HT-29 (cell line): Measurements from ENCODE around the gene MED16. TPM values are rescaled to one million over a fixed set of nuclear protein-coding genes. Genes with fewer than 3 reads are reported as not detected.

Experiments used
- DNase-seq: peaks from one replicate; pipeline ENCODE4 v3.0.0-alpha.2; 2015; ENCODE audit warnings: low spot score
- total RNA-seq: library from RNA; depleted of rRNA; stranded (reverse); fragments of >200 nt; shearing (Covaris generic); gene quantifications from 2 replicates; pipeline ENCODE4 v1.2.3, GENCODE V29; 2014

The MED16 gene
- total RNA-seq, 1 experiment from 2014 or later = 31.8 TPM

DNA sequence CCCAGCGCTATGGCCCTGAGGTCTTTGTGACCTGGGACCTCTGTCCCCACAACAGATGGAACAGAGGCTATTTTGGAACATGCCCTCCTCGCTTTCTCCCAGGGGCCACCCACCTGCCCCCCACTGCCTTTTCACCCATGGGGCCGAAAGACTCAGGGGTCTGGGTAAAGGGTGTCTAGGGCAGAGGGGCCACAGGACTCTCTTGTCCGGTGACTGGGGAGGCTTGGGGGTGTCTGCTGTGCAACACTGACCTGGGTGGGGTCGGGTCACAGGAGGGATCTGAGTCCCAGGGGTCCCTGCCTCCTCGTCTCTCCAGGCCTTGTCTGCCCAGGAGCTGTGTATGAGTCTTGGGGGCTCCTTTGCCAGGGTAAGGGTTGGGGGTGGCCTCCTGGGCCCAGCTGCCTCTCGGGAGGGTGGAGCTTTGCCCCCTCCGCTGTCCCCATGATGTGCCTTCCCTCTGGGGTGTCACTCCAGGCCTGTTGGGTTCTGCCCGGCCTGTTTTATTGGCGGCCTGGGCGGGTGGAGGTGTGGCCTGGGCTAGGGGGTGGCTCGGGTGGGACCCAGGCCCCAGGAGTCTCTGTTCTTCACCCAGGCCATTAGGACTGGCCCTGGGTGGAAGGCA is 34.9 kb upstream of the MED16 start:
- DNase-seq = no peak

DNA sequence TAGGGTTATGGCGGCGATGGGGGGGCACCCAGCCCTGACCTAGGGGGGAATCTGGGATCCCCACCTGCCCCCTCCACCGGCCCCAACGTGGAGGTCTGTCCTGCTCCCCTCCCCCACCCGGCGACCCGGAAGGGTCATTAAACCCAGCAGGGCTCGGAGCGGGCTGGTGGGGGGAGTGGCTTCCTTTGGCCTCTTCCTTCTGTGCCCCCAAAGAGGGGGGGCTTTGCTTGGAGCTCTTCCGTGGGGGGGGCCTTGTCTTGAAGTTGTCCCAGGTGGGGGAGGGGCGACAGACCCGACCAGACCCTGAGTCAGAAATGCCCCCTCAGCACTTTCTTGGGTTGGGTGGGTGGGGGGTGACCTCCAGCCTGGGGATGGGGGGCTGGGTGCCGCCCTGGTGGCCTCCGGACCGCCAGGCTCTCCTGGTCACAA is 34.4 kb upstream of the MED16 start:
- no peak for DNase-seq

GRCh38 chr19:926589-927350 is 33.8 kb upstream of the MED16 start:
- DNase-seq = no peak

GRCh38 chr19:926323-926588 is 33.3 kb upstream of the MED16 start:
- DNase-seq = no peak

DNA sequence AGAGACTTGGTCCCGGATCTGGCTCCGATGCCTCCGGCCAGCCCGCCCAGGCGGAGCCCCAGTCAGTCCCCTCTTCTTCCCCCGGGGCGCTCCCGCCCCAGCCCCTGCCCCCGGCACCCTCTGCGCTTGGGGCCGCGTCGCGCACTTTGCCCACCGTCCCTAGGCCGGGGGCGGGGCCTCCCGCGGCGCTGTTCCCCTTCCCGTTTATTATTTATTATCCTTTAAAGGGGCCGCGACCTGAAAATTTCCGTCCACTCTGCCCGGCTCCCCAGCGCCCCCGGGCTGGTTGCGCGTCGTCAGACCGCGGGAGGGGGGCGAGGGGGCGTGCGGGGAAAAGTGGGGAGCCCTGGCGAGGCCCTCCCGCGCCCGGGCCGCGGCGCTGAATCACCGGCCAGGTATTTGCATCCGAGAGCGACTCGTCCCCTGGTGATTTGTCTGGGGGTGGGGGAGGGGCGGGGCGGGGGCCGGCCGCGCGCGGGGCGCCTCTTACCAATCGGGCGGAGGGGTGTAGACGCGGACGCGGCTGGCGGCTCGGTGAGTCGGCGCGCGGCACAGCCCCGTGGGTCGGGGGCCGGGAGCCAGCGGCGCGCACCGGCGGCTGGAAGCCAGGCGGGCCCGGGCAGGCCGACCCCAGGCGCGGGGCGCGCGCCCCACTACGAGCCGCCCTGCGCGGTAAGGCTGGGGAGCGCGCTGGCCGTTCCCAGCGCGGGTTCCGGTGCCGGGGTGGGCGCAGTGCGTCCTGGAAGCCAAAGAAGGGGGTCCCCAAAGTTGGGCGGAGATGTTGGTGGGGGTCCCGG is 32.7 kb upstream of the MED16 start, which contains the start of gene ARID3A:
TSS of gene ARID3A (plus strand) at position 510 of the 797 bp plus-strand sequence. CDS start 3,494 bp downstream, outside the sequence.
- peak; percentile 72 for DNase-seq

- no peak for DNase-seq
Observed at GRCh38 chr19:925087-925525, 32.1 kb upstream of the MED16 start.

GRCh38 chr19:924553-925086 is 31.6 kb upstream of the MED16 start:
- no peak for DNase-seq

DNA sequence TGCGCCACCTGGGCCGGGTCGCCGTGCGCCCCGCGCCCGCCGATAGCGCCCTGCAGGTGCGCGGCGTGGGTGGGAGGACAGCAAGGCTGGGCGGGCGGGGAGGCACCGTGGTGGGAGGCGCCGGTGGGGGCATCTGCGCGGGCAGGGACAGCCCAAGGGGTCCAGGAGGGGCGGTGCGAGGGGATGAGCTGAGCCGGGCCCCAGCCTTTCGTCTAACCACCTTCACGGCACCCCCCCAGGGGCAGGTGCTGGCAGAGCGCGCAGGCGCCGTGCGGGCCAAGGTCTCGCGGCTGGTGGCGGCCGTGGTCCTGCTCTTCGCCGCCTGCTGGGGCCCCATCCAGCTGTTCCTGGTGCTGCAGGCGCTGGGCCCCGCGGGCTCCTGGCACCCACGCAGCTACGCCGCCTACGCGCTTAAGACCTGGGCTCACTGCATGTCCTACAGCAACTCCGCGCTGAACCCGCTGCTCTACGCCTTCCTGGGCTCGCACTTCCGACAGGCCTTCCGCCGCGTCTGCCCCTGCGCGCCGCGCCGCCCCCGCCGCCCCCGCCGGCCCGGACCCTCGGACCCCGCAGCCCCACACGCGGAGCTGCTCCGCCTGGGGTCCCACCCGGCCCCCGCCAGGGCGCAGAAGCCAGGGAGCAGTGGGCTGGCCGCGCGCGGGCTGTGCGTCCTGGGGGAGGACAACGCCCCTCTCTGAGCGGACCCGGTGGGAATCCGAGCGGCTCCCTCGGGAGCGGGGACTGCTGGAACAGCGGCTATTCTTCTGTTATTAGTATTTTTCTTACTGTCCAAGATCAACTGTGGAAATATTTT is 27.3 kb upstream of the MED16 start:
- no peak for DNase-seq

DNA sequence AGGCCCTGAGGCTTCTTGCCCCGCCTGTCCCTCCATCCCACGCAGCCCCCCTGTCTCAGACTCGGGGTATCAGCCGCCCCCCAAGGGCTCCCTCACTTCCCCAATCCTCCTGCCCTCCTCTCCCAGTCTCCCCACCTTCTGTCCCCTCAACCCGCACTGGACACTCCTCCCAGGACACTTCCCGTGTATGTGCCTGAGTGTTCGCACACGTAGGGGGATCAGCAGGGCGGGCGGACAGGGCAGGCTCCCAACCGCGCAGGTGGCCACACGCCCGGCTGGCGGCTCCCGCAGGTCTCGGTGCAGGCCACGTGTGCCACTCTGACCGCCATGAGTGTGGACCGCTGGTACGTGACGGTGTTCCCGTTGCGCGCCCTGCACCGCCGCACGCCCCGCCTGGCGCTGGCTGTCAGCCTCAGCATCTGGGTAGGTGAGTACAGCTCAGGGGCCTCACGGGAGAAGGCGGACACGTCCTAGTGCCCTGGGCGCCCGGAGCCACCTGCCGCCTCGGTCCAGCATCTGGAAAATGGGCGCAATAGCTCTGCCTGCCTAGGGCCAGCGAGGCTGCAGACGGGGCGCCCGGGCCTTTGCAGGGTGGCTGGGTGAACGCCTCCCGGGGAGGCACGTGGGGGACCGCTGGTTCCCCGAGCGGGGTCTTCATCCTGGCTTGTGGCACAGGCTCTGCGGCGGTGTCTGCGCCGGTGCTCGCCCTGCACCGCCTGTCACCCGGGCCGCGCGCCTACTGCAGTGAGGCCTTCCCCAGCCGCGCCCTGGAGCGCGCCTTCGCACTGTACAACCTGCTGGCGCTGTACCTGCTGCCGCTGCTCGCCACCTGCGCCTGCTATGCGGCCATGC is 26.4 kb upstream of the MED16 start:
- peak; percentile 41 for DNase-seq

DNA sequence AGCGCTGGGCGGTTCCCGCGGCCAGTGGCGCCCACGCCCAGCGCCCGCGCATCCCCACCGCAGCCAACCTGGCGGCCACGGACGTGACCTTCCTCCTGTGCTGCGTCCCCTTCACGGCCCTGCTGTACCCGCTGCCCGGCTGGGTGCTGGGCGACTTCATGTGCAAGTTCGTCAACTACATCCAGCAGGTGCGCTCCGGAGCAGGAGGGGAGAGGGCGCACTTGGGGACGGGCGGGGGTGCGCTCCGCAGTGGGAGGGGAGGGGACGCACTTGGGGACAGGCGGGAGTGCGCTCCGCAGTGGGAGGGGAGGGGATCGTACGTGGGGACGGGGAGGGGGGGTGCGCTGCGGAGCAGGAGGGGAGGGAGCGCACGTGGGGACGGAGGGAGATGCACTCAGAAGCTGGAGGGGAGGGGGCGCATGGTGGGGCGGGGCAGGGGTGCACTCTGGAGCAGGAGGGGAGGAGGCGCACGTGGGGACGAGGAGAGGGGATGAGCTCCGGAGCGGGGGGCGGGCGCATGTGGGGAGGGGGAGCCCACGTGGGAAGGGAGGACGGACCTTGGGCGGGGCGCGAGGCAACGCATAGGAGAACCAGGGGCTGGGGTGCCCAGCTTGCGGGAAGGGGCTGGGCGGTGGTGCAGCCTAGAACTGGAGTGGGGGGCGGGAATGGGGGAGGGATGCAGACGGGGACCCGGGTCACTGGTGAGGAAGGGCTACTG is 25.7 kb upstream of the MED16 start:
- DNase-seq = no peak

GRCh38 chr19:918152-918437 is 25.1 kb upstream of the MED16 start:
- DNase-seq = no peak

DNA sequence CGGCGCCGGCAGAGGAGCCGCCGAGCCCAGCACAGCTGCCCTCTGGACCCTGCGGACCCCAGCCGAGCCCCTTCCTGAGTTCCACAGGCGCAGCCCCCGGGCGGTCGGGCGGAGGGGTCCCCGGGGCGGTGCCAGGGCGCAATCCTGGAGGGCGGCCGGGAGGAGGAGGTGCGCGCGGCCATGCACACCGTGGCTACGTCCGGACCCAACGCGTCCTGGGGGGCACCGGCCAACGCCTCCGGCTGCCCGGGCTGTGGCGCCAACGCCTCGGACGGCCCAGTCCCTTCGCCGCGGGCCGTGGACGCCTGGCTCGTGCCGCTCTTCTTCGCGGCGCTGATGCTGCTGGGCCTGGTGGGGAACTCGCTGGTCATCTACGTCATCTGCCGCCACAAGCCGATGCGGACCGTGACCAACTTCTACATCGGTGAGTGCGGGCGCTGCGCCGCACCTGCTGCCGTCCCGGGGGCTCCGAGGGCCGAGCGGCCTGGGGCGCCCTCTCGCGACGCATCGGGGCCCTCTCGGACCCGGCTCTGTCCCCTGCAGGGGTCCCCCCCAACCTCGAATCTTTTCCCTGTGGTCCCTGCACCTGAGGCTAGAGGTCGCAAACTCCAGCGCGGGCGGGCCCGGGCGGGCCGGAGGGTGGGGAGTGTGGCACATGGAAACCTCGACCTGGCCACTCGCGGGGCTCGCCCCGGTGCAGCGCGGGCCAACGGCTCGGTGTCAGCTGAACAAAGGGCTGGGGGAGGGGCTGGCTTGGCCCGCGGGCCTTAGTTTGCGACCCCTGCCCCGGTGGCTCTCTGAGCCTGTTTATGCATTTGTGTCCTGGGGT is 24.6 kb upstream of the MED16 start, which contains the start of gene KISS1R:
TSS of gene KISS1R (plus strand) at position 11 of the 829 bp plus-strand sequence. CDS start at position 181, 170 bp downstream.
- no peak for DNase-seq

DNA sequence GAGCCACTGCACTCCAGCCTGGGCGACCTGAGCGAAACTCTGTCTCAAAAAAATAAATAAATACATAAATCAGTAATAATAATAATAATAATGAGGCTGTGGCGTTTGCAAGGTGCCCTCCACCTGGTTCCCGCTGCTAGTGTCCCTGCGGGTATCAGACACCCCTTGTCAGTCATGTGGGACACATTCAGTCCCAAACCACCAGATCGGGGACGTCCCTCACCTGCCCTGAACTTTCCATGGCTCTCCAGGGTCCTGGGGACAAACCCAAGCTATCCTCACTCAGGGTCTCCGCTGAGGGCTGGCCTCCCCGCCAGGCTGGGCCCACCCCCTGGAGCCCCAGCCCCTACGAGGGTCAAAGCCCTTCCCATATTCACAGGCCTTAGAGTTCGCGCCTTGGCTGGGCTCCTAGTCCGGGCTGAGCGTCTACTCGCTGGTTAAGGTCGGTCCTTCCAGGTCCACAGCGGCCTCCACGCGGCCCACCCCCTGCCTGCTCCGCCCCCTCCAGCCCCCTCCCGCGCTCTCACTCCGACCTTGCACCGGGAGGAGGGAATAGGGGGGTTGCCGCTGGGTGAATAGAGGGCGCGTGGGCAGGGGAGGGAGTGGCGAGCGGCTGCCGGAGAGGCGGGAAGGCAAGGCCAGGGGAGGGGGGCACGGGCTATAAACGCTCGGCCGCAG is 23.8 kb upstream of the MED16 start:
- DNase-seq = no peak

DNA sequence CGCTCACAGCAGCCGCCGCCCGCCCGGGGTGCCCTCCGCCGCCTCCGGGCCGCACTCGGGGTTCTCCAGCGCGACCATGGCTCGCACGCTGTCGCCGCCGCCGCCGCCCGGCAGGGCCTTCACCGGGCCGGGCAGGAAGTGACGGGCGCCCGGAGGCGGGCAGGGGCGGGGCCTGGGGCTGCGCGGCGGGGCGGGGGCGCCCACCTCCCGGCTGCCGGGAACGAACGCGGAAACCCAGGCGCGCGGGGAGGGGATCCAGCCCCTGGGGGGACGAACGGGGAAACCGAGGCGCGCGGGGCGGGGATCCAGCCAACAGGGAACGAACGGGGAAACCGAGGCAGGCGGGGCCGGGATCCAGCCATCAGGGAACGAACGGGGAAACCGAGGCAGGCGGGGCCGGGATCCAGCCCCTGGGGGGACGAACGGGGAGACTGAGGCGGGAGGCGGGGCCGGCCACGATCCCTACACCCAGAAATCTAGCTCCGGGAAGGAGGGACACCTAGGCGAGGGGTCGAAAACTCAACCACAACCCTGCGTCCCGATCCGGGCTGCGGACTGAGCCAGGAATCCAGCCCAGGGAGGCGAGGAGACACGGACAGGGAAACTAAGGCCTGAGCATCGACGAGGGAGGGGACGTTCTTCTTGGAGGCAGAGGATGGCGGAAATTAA is 20.2 kb upstream of the MED16 start, which contains the start of gene R3HDM4:
TSS of gene R3HDM4 (minus strand) at position 140 of the 669 bp plus-strand sequence. CDS start at position 78, 62 bp downstream.
- no peak for DNase-seq

DNA sequence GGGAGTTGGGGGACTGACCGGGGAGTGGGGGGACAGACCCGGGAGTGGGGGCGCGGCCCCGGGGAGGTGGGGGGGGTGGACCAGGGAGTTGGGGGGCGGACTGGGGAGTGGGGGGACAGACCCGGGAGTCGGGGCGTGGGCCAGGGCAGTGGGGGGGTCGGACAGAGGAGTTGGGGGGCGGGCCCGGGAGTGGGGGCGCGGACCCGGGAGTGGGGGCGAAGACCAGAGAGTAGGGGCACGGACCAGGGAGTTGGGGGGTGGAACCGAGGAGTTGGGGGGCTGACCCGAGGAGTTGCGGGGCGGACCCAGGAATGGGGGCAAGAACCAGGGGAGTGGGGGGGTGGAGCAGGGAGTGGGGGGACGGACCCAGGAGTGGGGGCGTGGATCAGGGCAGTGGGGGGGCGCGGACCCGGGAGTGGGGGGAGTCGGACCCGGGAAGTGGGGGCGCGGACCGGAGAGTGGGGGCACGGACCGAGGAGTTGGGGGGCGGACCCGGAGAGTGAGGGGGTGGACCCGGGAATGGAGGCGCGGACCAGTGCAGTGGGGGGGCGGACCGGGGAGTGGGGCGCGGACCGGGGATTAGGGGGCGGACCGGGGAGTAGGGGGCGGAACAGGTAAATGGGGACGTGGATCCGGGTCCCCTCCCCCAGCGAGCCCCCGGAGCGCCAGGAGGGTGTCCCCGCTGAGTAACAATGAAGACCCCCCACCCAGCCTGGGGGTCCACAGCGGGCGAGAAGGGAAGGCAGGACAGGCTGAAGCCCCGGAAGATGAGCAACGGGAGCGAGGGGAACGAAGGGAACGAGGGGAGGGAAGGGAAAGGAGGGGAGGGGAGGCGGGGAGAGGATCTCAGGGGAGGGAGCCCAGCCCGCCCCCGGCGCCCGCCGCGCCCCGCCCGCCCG is 19.4 kb upstream of the MED16 start:
- DNase-seq = no peak

DNA sequence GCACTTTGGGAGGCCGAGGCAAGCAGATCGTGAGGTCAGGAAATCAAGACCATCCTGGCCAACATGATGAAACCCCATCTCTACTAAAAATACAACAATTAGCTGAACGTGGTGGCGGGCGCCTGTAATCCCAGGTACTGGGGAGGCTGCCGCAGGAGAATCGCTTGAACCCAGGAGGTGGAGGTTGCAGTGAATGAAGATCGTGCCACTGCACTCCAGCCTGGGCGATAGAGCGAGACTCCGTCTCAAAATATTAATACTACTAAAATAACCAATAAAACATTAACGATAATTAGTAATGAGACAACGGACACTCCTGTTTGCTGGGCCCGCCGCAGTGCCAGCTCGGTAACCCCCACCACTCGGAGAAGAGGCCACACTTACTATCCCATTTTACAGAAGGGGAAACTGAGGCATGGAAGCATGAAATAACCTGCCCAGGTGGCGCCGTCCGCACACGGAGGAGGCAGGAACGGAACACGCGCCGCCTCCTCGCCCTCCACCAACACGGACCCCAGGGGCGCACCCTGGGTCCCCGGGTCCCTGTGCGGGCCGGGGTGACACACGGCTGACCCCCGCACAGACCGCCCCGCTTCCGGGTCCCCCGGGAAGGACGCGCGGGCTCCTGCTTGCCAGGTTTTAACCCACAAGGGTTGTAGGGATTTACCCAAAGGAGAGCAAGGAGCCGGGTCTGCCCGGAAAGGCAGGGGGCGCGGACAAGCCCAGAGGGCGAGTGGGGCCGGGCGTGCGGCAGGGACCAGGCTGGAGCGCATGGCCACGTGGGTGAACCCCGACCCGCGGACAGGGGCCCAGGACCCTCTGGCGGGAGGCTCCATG is 18.4 kb upstream of the MED16 start:
- no peak for DNase-seq
